Upper lobe of left lung (tissue), 6 donors: ENCODE data around the gene KCTD1. TPM values are rescaled to one million over a fixed set of nuclear protein-coding genes. Genes with fewer than 3 reads are reported as not detected.

Experiments
- ATAC-seq, 2 donors: fragments of 200-7000 bp; cut with Tn5 transposase; one replicate each; pipeline ENCODE4 v1.9.1; 2022; ENCODE audit warnings: mild to moderate bottlenecking in 2 of 2, moderate library complexity in 2 of 2; ENCODE audit not compliant: low FRiP score in 2 of 2
- DNase-seq, 2 donors: peaks; one replicate each; pipeline ENCODE4 v3.0.0-alpha.2; 2019 to 2020
- H3K27ac ChIP-seq, 4 donors: fragments of 200-600 bp; sonication (generic); one replicate each; pipeline ENCODE4 v1.5.1; 2016 to 2019
- H3K27me3 ChIP-seq, 4 donors: fragments of 200-600 bp; sonication (generic); one replicate each; pipeline ENCODE4 v1.5.1; 2017 to 2019
- H3K36me3 ChIP-seq, 4 donors: fragments of 200-600 bp; sonication (generic); one replicate each; pipeline ENCODE4 v1.5.1; 2016 to 2019
- H3K4me1 ChIP-seq, 4 donors: fragments of 200-600 bp; sonication (generic); one replicate each; pipeline ENCODE4 v1.5.1; 2018 to 2019
- H3K4me3 ChIP-seq, 4 donors: fragments of 200-600 bp; sonication (generic); one replicate each; pipeline ENCODE4 v1.5.1; 2017 to 2019; ENCODE audit warnings: mild to moderate bottlenecking in 2 of 4, moderate library complexity in 1 of 4
- H3K9me3 ChIP-seq, 4 donors: fragments of 200-600 bp; sonication (generic); one replicate each; pipeline ENCODE4 v1.5.1; 2018 to 2019
- EP300 ChIP-seq, 4 donors: sonication (generic); formaldehyde crosslinking; IDR thresholded peaks; one replicate each; pipeline ENCODE4 v1.5.1; 2017; ENCODE audit warnings: antibody characterized with exemption in 4 of 4, control low read depth in 2 of 4
- POLR2A ChIP-seq, 4 donors: fragments of 450-650 bp; IDR thresholded peaks; one replicate each; pipeline ENCODE4 v1.5.1; 2016 to 2017; ENCODE audit warnings: antibody characterized with exemption in 4 of 4, mild to moderate bottlenecking in 2 of 4
- POLR2AphosphoS5 ChIP-seq, 2 donors: sonication (generic); formaldehyde crosslinking; IDR thresholded peaks; one replicate each; pipeline ENCODE4 v1.5.1; 2017; ENCODE audit warnings: antibody characterized with exemption in 2 of 2
- WGBS, 2 donors: methylation state at CpG; one replicate each; pipeline ENCODE4 v1.1.5; 2017 to 2018; 5-methylcytosine and 5-hydroxymethylcytosine counted together
- total RNA-seq, 6 donors: library from RNA; depleted of rRNA in 4 of 6; stranded (reverse); fragments of >200 nt in 4 of 6; gene quantifications; one replicate each; pipeline versions ENCODE4 v1.1.0 to v1.2.1, GENCODE V29; 2016 to 2021
- TF ChIP-seq, protein P1 (sequence below), 6 experiments: fragments of 450-650 bp in 4 of 6; fragments of 200-600 bp in 2 of 6; sonication (generic) in 2 of 6; IDR thresholded peaks; one replicate each; pipeline ENCODE4 v1.5.1; 2016 to 2019; ENCODE audit warnings: antibody characterized with exemption in 6 of 6
- donor health status: DM: no; HTN: no; CAD: no; lungs with moderate emphysema.
- donor health status: DM: no; HTN: yes; CAD: no; lungs with severe emphysema.

KCTD1 gene
- total RNA-seq, 6 donors from 2014 or later: 5.8 to 22.3 (median 14.1) TPM

GRCh38 chr18:26458526-26459232, 89.7 kb downstream of the KCTD1 start:
- peak in 1 of 2 donors; percentile 41 for ATAC-seq
- Histone ChIP-seq H3K27me3 (no peaks in the 10 kb centered on the region), H3K36me3 (peaks cover 0 to 6% (median 3%) of the 10 kb centered on the region in 4 donors), H3K4me1 (peaks cover 0 to 9% (median 4%) of the 10 kb centered on the region in 4 donors), H3K9me3 (no peaks in the 10 kb centered on the region), H3K4me3 (no peak overlapping the region), H3K27ac (no peak overlapping the region)
- TF ChIP-seq EP300 (IDR thresholded peaks at IDR 0.05): no peak
- TF ChIP-seq POLR2AphosphoS5 (IDR thresholded peaks at IDR 0.05): no peak
- TF ChIP-seq, protein P1, sequence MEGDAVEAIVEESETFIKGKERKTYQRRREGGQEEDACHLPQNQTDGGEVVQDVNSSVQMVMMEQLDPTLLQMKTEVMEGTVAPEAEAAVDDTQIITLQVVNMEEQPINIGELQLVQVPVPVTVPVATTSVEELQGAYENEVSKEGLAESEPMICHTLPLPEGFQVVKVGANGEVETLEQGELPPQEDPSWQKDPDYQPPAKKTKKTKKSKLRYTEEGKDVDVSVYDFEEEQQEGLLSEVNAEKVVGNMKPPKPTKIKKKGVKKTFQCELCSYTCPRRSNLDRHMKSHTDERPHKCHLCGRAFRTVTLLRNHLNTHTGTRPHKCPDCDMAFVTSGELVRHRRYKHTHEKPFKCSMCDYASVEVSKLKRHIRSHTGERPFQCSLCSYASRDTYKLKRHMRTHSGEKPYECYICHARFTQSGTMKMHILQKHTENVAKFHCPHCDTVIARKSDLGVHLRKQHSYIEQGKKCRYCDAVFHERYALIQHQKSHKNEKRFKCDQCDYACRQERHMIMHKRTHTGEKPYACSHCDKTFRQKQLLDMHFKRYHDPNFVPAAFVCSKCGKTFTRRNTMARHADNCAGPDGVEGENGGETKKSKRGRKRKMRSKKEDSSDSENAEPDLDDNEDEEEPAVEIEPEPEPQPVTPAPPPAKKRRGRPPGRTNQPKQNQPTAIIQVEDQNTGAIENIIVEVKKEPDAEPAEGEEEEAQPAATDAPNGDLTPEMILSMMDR (IDR thresholded peaks at IDR 0.05): no peak
- no peak for TF ChIP-seq POLR2A (IDR thresholded peaks at IDR 0.05)
- 40 to 44% methylated on average over 9 of the region's 9 CpGs for WGBS, 2 donors
- DNase-seq: no peak

- no peak for TF ChIP-seq POLR2A (IDR thresholded peaks at IDR 0.05)
- peaks cover 0 to 6% (median 3%) of the 10 kb centered on the region in 4 donors for H3K36me3 ChIP-seq
- ATAC-seq: no peak
Observed at GRCh38 chr18:26457611-26458353, 90.6 kb downstream of the KCTD1 start.

DNA sequence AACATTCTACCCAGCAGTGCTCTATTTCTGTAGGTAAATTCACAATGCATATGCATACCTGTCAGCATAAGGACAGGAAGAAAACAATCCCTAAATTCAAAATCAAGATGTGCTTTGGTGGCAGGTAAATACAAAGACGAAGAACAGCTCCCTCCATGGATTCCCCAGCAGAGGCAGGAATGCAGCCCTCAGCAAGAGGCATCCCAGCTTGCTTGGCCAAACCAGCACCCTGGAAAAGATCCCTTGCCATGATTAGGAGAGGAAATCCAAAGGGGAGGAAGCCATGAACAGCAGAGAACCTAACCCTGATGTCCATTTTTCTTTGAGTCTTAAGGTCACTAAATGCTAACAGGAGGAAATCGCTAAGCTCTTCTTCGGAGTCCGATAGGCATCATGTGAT, 91.2 kb downstream of the KCTD1 start:
- WGBS, 2 donors: 86 to 99% methylated on average over 4 of the region's 4 CpGs

More at GRCh38 chr18:26457611-26458353, 90.6 kb downstream of the KCTD1 start:
- Histone ChIP-seq H3K4me1 (peaks cover 0 to 9% (median 4%) of the 10 kb centered on the region in 4 donors), H3K4me3 (no peak overlapping the region), H3K27me3 (no peaks in the 10 kb centered on the region), H3K9me3 (no peaks in the 10 kb centered on the region), H3K27ac (no peak overlapping the region)
- DNase-seq: peak in 1 of 2 donors; percentile 67
- WGBS, 2 donors: 89 to 90% methylated on average over 20 to 22 of the region's 22 CpGs

GRCh38 chr18:26456070-26456491, 92.3 kb downstream of the KCTD1 start:
- ATAC-seq: no peak
- DNase-seq: no peak
- TF ChIP-seq, protein P1 (IDR thresholded peaks at IDR 0.05): no peak
- TF ChIP-seq EP300 (IDR thresholded peaks at IDR 0.05) (no peak), POLR2AphosphoS5 (IDR thresholded peaks at IDR 0.05) (no peak)
- Histone ChIP-seq H3K27me3 (no peaks in the 10 kb centered on the region), H3K4me1 (peaks cover 0 to 9% (median 2%) of the 10 kb centered on the region in 4 donors), H3K36me3 (peaks cover 0 to 6% (median 3%) of the 10 kb centered on the region in 4 donors), H3K4me3 (no peak overlapping the region), H3K27ac (no peak overlapping the region), H3K9me3 (no peaks in the 10 kb centered on the region)
- 80 to 89% methylated on average over 3 of the region's 3 CpGs for WGBS, 2 donors

More for the DNA sequence above, 91.2 kb downstream of the KCTD1 start:
- Histone ChIP-seq H3K27me3 (no peaks in the 10 kb centered on the region), H3K4me1 (peaks cover 0 to 9% (median 4%) of the 10 kb centered on the region in 4 donors), H3K27ac (no peak overlapping the region), H3K9me3 (no peaks in the 10 kb centered on the region), H3K4me3 (no peak overlapping the region), H3K36me3 (peaks cover 0 to 6% (median 3%) of the 10 kb centered on the region in 4 donors)
- no peak for DNase-seq
- no peak for ATAC-seq
- TF ChIP-seq POLR2A (IDR thresholded peaks at IDR 0.05): no peak
- no peak for TF ChIP-seq POLR2AphosphoS5 (IDR thresholded peaks at IDR 0.05)
- TF ChIP-seq, protein P1 (IDR thresholded peaks at IDR 0.05): no peak
- TF ChIP-seq EP300 (IDR thresholded peaks at IDR 0.05): no peak

DNA sequence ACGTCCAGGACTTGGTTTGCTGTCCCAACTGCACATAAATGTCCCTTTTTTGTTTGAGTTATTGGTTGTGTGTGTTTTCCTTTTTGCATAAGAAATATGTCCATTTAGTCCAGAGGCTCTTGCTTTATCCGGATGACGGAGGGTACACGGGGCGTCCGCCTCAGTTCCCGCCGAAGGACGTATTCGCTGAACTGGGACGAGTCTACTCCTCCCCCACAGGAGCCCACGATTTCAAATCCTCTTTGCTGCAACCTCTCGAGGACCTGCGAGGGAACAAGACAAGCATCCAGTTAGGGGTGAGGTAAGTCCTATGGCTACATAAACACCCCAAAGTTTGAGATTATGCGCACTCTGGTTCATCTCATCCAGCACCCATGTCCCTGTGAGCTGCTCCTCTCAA, 92.7 kb downstream of the KCTD1 start:
- H3K27ac ChIP-seq: no peak overlapping the region
- no peaks in the 10 kb centered on the region for H3K27me3 ChIP-seq
- H3K36me3 ChIP-seq: peaks cover 0 to 6% (median 3%) of the 10 kb centered on the region in 4 donors
- 94 to 96% methylated on average over 15 of the region's 15 CpGs for WGBS, 2 donors
- H3K4me3 ChIP-seq: no peak overlapping the region
- H3K4me1 ChIP-seq: peaks cover 0 to 9% (median under 1%) of the 10 kb centered on the region in 4 donors
- TF ChIP-seq POLR2AphosphoS5 (IDR thresholded peaks at IDR 0.05) (no peak), POLR2A (IDR thresholded peaks at IDR 0.05) (no peak), EP300 (IDR thresholded peaks at IDR 0.05) (no peak)
- TF ChIP-seq, protein P1 (IDR thresholded peaks at IDR 0.05): no peak
- H3K9me3 ChIP-seq: no peaks in the 10 kb centered on the region
- DNase-seq (peak in 1 of 2 donors; percentile 37), ATAC-seq (no peak)
